Gastrocnemius medialis (tissue), 4 donors: ENCODE results near the gene PLS1.

Experiments
- POLR2A ChIP-seq, 2 donors: fragments of 450-650 bp; IDR thresholded peaks; one replicate each; pipeline ENCODE4 v1.6.1; 2017; ENCODE audit warnings: antibody characterized with exemption in 2 of 2, mild to moderate bottlenecking in 2 of 2, moderate library complexity in 2 of 2
- TF ChIP-seq, protein P1 (sequence below), 5 experiments: fragments of 450-650 bp in 3 of 5; fragments of 200-600 bp in 2 of 5; sonication (generic) in 2 of 5; IDR thresholded peaks in 4 of 5; conservative IDR thresholded peaks in 1 of 5; 1 replicate in 4 of 5; 2 replicates in 1 of 5; pipeline ENCODE4 v1.5.1; 2016 to 2019; ENCODE audit warnings: antibody characterized with exemption in 5 of 5, mild to moderate bottlenecking in 3 of 5, moderate library complexity in 3 of 5

DNA sequence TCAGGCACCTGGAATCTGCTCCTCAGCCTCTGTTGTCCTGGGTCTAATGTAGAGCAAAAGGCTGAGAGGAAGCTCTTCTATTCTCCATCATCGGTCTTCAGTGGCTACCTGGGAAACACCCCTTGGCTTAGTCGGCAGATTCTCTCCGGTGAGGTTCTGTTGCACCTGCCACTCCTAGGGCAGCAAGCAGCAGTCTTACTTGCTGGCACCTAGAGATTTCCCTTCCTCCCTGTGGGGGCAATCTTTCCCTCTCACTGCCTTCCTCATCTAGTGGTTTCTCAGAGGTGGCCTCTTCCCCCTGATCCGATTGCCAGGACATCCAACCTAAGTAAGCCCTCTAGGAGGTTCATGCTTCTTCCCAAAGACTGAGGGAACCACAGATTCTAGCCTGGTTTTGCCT lies 60.8 kb downstream of the PLS1 start:
- TF ChIP-seq, protein P1, sequence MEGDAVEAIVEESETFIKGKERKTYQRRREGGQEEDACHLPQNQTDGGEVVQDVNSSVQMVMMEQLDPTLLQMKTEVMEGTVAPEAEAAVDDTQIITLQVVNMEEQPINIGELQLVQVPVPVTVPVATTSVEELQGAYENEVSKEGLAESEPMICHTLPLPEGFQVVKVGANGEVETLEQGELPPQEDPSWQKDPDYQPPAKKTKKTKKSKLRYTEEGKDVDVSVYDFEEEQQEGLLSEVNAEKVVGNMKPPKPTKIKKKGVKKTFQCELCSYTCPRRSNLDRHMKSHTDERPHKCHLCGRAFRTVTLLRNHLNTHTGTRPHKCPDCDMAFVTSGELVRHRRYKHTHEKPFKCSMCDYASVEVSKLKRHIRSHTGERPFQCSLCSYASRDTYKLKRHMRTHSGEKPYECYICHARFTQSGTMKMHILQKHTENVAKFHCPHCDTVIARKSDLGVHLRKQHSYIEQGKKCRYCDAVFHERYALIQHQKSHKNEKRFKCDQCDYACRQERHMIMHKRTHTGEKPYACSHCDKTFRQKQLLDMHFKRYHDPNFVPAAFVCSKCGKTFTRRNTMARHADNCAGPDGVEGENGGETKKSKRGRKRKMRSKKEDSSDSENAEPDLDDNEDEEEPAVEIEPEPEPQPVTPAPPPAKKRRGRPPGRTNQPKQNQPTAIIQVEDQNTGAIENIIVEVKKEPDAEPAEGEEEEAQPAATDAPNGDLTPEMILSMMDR (IDR thresholded peaks at IDR 0.05 in 4 of 5, conservative IDR thresholded peaks at IDR 0.05 in 1 of 5), result no peak
- TF ChIP-seq POLR2A (IDR thresholded peaks at IDR 0.05), result no peak
